GM12878 (cell line): ENCODE measurements around the gene RPL36. TPM values are rescaled to one million over a fixed set of nuclear protein-coding genes. Genes with fewer than 3 reads are reported as not detected.

Experiments
- ATAC-seq: fragments of 200-7000 bp; cut with Tn5 transposase; 3 replicates; pipeline ENCODE4 v1.9.1; 2020; ENCODE audit warnings: mild to moderate bottlenecking, moderate library complexity
- BruUV-seq: library from RNA; stranded (reverse); fragments of 400-500 nt; replicated peaks from 2 replicates; lab custom pipeline; 2021; lab: Mats Ljungman, UMichigan
- CTCF ChIA-PET: fragments of 300-600 bp; sonication (Branson Sonifier 250); formaldehyde crosslinking; extraction: SDS; loops from one replicate; lab custom pipeline; 2021; ENCODE audit warnings: inconsistent platforms; lab: Yijun Ruan, JAX
- POLR2A ChIA-PET: fragments of 350-600 bp; formaldehyde crosslinking; extraction: SDS; loops from one replicate; lab custom pipeline; 2021; ENCODE audit warnings: inconsistent platforms; lab: Charles Lee
- RAD21 ChIA-PET: fragments of 300-600 bp; sonication (Branson Sonifier 250); formaldehyde crosslinking; loops from one replicate; lab custom pipeline; 2023; ENCODE audit warnings: antibody characterized with exemption; ENCODE audit not compliant: unreplicated experiment; lab: Charles Lee
- SMC1A ChIA-PET: fragments of 300-600 bp; sonication (Branson Sonifier 250); formaldehyde crosslinking; loops from one replicate; lab custom pipeline; 2023; ENCODE audit not compliant: unreplicated experiment, uncharacterized antibody; lab: Charles Lee
- DNase-seq: peaks from one replicate; pipeline ENCODE4 v3.0.0-alpha.2; 2011; ENCODE audit warnings: low read depth, low spot score
- FAIRE-seq: peaks from 3 replicates; lab custom pipeline; 2011; peaks lifted over from hg19 to GRCh38; lab: Jason Lieb, UNC
- H2AFZ ChIP-seq: 2 replicates; pipeline ENCODE4 v1.6.0; 2011; ENCODE audit warnings: low read depth, low read length, control low read depth; ENCODE audit not compliant: control insufficient read depth
- H3K27ac ChIP-seq: 2 replicates; pipeline ENCODE4 v1.5.1; 2011; ENCODE audit warnings: control low read depth; ENCODE audit not compliant: control insufficient read depth, insufficient read depth
- H3K27me3 ChIP-seq, 2 experiments: replicated peaks in 1 of 2; 2 replicates each; pipeline versions ENCODE4 v1.6.0 to v1.6.1; 2011; ENCODE audit warnings: low read length in 1 of 2; ENCODE audit not compliant: control insufficient read depth in 2 of 2, insufficient read depth in 2 of 2
- H3K36me3 ChIP-seq, 2 experiments: 2 replicates each; pipeline ENCODE4 v1.5.1; 2011; ENCODE audit warnings: low read length in 1 of 2; ENCODE audit not compliant: control insufficient read depth in 2 of 2, insufficient read depth in 2 of 2
- H3K4me1 ChIP-seq: 2 replicates; pipeline ENCODE4 v1.6.1; 2011; ENCODE audit warnings: mild to moderate bottlenecking, low read length, moderate library complexity, mixed read lengths; ENCODE audit not compliant: control insufficient read depth, insufficient read depth
- H3K4me2 ChIP-seq: 2 replicates; pipeline ENCODE4 v1.6.0; 2011; ENCODE audit warnings: control low read depth; ENCODE audit not compliant: control insufficient read depth, insufficient read depth
- H3K4me3 ChIP-seq: fragments of 200-600 bp; sonication (generic); 2 replicates; pipeline ENCODE4 v1.5.1; 2016
- H3K79me2 ChIP-seq: 2 replicates; pipeline ENCODE4 v1.6.0; 2011; ENCODE audit warnings: low read length; ENCODE audit not compliant: control insufficient read depth, insufficient read depth
- H3K9ac ChIP-seq: 2 replicates; pipeline ENCODE4 v1.8.0; 2011; ENCODE audit warnings: low read length, control low read depth, mixed read lengths; ENCODE audit not compliant: control insufficient read depth, insufficient read depth
- H3K9me3 ChIP-seq: replicated peaks from 3 replicates; pipeline ENCODE4 v1.5.1; 2011; ENCODE audit warnings: mild to moderate bottlenecking, low read length; ENCODE audit not compliant: control insufficient read depth, insufficient read depth
- H4K20me1 ChIP-seq: 2 replicates; pipeline ENCODE4 v1.6.0; 2011; ENCODE audit not compliant: control insufficient read depth, insufficient read depth
- IKZF2 ChIP-seq, 2 experiments: fragments of 450-650 bp; IDR thresholded peaks; 2 replicates each; pipeline ENCODE4 v1.6.1; 2017; ENCODE audit warnings: mild to moderate bottlenecking in 2 of 2, moderate library complexity in 2 of 2
- TBL1XR1 ChIP-seq: IDR thresholded peaks from 2 replicates; pipeline ENCODE4 v1.6.1; 2012; ENCODE audit warnings: low read depth, low read length, improper control_type of control experiment
- WGBS: methylation state at CpG from one replicate; pipeline ENCODE4 v1.1.6; 2016; ENCODE audit warnings: low lambda C conversion rate; ENCODE audit not compliant: insufficient replicate concordance, insufficient coverage; ENCODE audit errors: missing lambda C conversion rate; 5-methylcytosine and 5-hydroxymethylcytosine counted together
- in situ Hi-C: fragments of 300-500 bp; cut with MboI; formaldehyde crosslinking; loops from 9 replicates; pipeline ENCODE4 v1.14.3; 2018; ENCODE audit warnings: mixed read lengths
- intact Hi-C: fragments of 100-400 bp; cut with micrococcal nuclease; formaldehyde crosslinking; loops from one replicate; pipeline ENCODE4 v1.14.2; 2022; ENCODE audit not compliant: unreplicated experiment
- polyA plus RNA-seq, 11 experiments: library from polyadenylated mRNA; depleted of rRNA in 4 of 11; unstranded in 6 of 11; stranded (reverse) in 5 of 11; fragments of >200 nt; fragmentation: Nextera tagmentation in 4 of 11; fragmentation: Illumina TruSeq in 1 of 11; extraction: Ambion mirVana in 4 of 11; extraction: Trizol in 1 of 11; gene quantifications; 1 replicate in 1 of 11; 2 replicates in 10 of 11; pipeline versions ENCODE4 v1.2.1 to v1.2.3, GENCODE V29; 2011 to 2016; ENCODE audit warnings: inconsistent platforms in 2 of 11, missing spikeins in 2 of 11, low read depth in 1 of 11
- total RNA-seq, 4 experiments: library from RNA; depleted of rRNA in 3 of 4; stranded (reverse); fragments of >200 nt in 3 of 4; fragmentation: Illumina TruSeq in 1 of 4; extraction: Trizol in 1 of 4; gene quantifications; 2 replicates each; pipeline versions ENCODE4 v1.2.1 to v1.2.3, GENCODE V29; 2013 to 2021
- TF ChIP-seq, protein P1 (sequence below): fragments of 450-650 bp; IDR thresholded peaks from 2 replicates; pipeline ENCODE4 v1.6.1; 2017; ENCODE audit warnings: mild to moderate bottlenecking, low read depth, inconsistent platforms; ENCODE audit not compliant: poor library complexity, severe bottlenecking

The RPL36 gene
- total and polyA plus RNA-seq, 10 of the 15 experiments (the other 5 are each of a cell fraction or from before 2014, with no cell fraction given), result 374 to 4,942 (median 2,053) TPM

DNA sequence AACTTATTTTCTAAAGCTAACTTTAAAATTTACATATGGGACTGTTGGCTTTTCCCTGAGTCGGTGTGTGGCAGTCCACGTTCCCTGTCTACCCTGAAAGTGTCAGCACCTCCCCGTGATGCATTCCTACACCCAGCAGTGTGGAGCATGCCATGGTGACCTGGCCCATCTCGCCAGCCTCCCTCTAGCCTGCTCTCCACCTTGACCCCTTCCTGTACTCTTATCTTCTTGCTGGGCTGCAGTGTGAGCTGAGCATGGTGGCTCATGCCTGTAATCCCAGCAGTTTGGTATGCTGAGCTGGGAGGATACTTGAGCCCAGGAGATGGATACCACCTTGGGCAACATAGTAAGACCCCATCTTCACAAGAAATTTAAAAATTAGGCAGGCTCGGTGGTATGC lies 35.2 kb upstream of the RPL36 start:
- no peak for TF ChIP-seq IKZF2 (IDR thresholded peaks at IDR 0.05)
- TF ChIP-seq, protein P1, sequence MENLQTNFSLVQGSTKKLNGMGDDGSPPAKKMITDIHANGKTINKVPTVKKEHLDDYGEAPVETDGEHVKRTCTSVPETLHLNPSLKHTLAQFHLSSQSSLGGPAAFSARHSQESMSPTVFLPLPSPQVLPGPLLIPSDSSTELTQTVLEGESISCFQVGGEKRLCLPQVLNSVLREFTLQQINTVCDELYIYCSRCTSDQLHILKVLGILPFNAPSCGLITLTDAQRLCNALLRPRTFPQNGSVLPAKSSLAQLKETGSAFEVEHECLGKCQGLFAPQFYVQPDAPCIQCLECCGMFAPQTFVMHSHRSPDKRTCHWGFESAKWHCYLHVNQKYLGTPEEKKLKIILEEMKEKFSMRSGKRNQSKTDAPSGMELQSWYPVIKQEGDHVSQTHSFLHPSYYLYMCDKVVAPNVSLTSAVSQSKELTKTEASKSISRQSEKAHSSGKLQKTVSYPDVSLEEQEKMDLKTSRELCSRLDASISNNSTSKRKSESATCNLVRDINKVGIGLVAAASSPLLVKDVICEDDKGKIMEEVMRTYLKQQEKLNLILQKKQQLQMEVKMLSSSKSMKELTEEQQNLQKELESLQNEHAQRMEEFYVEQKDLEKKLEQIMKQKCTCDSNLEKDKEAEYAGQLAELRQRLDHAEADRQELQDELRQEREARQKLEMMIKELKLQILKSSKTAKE, result no peak
- 100% methylated on average over 5 of the region's 5 CpGs for WGBS
- Histone ChIP-seq H3K9me3 (no peaks in the 10 kb centered on the region), H3K9ac (no peak overlapping the region), H3K79me2 (no peaks in the 10 kb centered on the region; the same call in 1 of the 2 replicates), H3K4me1 (no peaks in the 10 kb centered on the region), H4K20me1 (no peaks in the 10 kb centered on the region), H2AFZ (no peak overlapping the region), H3K27ac (no peak overlapping the region), H3K27me3 (no peaks in the 10 kb centered on the region), H3K4me3 (no peak overlapping the region), H3K36me3 (peaks cover 36 to 44% of the 10 kb centered on the region in 2 experiments), H3K4me2 (no peak overlapping the region)
- SMC1A ChIA-PET, result interaction anchor here (1.1 to 1.7 kb wide), 2 partner anchors 33 to 36 kb away, joined by 3 read pairs; no protein-coding TSS in a partner anchor
- CTCF ChIA-PET, result interaction anchor here (1.2 to 1.5 kb wide), 2 partner anchors 10 to 35 kb away, joined by 3 read pairs; partner anchors contain the start of gene RPL36
- no TSS peak for BruUV-seq
- RAD21 ChIA-PET, result no interaction called here
- DNase-seq (no peak), ATAC-seq (no peak), FAIRE-seq (no peak)
- intact Hi-C loops (no loop called here), in situ Hi-C loops (no loop called here)
- POLR2A ChIA-PET, result no interaction called here

DNA sequence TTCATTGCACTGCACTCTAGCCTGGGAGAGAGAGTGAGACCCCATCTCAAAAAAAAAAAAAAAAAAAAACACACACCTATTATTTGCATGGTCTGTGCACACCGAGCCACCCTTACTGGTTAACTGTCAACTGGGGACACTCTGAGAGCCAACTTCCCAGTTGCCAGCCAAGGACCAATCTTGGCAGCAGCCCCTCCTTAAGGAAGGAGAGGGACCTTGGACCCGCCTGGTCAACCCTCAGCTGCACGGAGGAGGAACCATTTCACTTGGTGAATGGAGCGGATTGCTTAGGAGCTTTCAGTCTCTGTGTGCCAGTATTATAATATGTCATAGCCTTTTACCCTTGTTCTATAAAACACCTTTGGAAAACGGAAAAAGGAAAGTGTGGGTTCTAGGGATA lies 34.7 kb upstream of the RPL36 start:
- Histone ChIP-seq H3K79me2 (no peaks in the 10 kb centered on the region; the same call in 1 of the 2 replicates), H2AFZ (no peak overlapping the region), H3K4me1 (no peaks in the 10 kb centered on the region), H4K20me1 (no peaks in the 10 kb centered on the region), H3K9ac (no peak overlapping the region), H3K27me3 (no peaks in the 10 kb centered on the region), H3K4me2 (no peak overlapping the region), H3K27ac (no peak overlapping the region), H3K36me3 (peaks cover 35 to 41% of the 10 kb centered on the region in 2 experiments), H3K4me3 (no peak overlapping the region), H3K9me3 (no peaks in the 10 kb centered on the region)
- no peak for TF ChIP-seq TBL1XR1
- in situ Hi-C loops, result no loop called here
- ChIA-PET RAD21 (no interaction called here), SMC1A (interaction anchor here (1.7 kb wide), 1 partner anchor 34 kb away, joined by 3 read pairs; no protein-coding TSS in a partner anchor), CTCF (interaction anchor here (1.2 to 1.5 kb wide), 2 partner anchors 10 to 35 kb away, joined by 3 read pairs; partner anchors contain the start of gene RPL36), POLR2A (no interaction called here)
- no peak for DNase-seq
- intact Hi-C loops, result no loop called here
- no peak for ATAC-seq
- FAIRE-seq, result no peak
- WGBS, result 87% methylated on average over 5 of the region's 5 CpGs
- BruUV-seq, result no TSS peak
